ENCODE measurements around the gene UNC79. TPM values are rescaled to one million over a fixed set of nuclear protein-coding genes. Genes with fewer than 3 reads are reported as not detected.
"Not testable (repeated sequence)": the region's sequence is repeated elsewhere in the genome, so short reads cannot be mapped to it uniquely, and the experiment has no call there.

Gene UNC79
- polyA plus RNA-seq (2013, experiment 1 of 4), result 1.4 TPM
- 1.7 TPM for polyA plus RNA-seq (2013, experiment 2 of 4)
- polyA plus RNA-seq (2013, experiment 3 of 4), result 1.4 TPM
- polyA plus RNA-seq (2013, experiment 4 of 4), result 2.3 TPM

- H3K36me3 ChIP-seq (ENCODE audit: control insufficient read depth, insufficient read depth, low read length), result no peaks in the 10 kb centered on the region
- H3K4me3 ChIP-seq (ENCODE audit: insufficient read depth, low read depth, low read length), result peak within 1 kb of the TSS; percentile 57
- peaks cover 17% of the 10 kb centered on the region for H3K27me3 ChIP-seq (ENCODE audit: control insufficient read depth, insufficient read depth, low read length, poor library complexity, severe bottlenecking)
- H3K4me1 ChIP-seq (ENCODE audit: control insufficient read depth, insufficient read depth, low read length), result peaks cover 3% of the 10 kb centered on the region
- no peaks in the 10 kb centered on the region for H3K9me3 ChIP-seq (ENCODE audit: control insufficient read depth, low read length)
- 0% methylated on average over 41 to 51 of the region's 51 CpGs for WGBS, 2 experiments
- no peak within 1 kb of the TSS for H3K27ac ChIP-seq (ENCODE audit: insufficient read depth, low read depth, low read length, poor library complexity, severe bottlenecking)
These were observed at the start of gene UNC79 for GRCh38 chr14:93430315-93431035. TSS of gene UNC79 (plus strand) at chr14:93430939. CDS start at chr14:93431030, 91 bp downstream.

DNA sequence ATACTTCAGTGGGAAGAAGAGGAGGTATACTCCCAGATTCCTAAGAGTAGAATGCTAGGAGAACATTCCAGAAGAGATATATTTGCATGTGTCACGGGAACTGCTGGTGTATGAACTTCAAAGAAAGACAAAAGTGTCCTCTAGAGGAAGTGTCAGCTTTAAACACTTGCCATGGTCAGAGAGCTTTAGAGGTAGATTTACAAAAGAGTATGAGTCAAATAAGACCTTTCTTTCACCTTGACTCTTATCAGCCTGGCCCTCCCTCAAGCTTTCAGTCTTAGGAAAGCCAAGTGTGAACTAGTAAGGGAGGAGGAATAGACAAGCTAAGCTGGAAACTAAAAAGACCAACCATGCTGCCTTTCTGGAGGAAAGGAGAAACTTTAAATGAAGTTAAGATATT, 49.1 kb upstream of the UNC79 start:
- H3K4me3 ChIP-seq (ENCODE audit: insufficient read depth, low read depth, low read length), result no peak overlapping the region
- no peak overlapping the region for H3K27ac ChIP-seq (ENCODE audit: insufficient read depth, low read depth, low read length, poor library complexity, severe bottlenecking)
- H3K36me3 ChIP-seq (ENCODE audit: control insufficient read depth, insufficient read depth, low read length), result no peaks in the 10 kb centered on the region
- no peaks in the 10 kb centered on the region for H3K4me1 ChIP-seq (ENCODE audit: control insufficient read depth, insufficient read depth, low read length)
- WGBS, 2 experiments, result 84 to 92% methylated on average over 1 of the region's 1 CpG
- H3K27me3 ChIP-seq (ENCODE audit: control insufficient read depth, insufficient read depth, low read length, poor library complexity, severe bottlenecking), result no peaks in the 10 kb centered on the region
- no peaks in the 10 kb centered on the region for H3K9me3 ChIP-seq (ENCODE audit: control insufficient read depth, low read length)

DNA sequence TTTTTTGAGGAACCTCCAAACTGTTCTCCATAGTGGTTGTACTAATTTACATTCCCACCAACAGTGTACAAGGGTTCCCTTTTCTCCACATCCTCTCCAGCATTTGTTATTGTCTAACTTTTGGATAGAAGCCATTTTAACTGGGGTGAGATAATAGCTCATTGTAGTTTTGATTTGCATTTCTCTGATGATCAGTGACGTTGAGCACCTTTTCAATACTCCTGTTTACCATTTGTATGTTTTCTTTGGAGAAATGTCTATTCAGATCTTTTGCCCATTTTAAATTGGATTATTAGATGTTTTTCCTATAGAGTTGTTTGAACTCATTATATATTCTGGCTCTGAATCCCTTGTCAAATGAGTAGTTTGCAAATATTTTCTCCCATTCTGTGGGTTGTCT, 46.5 kb upstream of the UNC79 start:
- not testable (repeated sequence) for H3K27ac ChIP-seq (ENCODE audit: insufficient read depth, low read depth, low read length, poor library complexity, severe bottlenecking); H3K27me3 ChIP-seq (ENCODE audit: control insufficient read depth, insufficient read depth, low read length, poor library complexity, severe bottlenecking); H3K4me3 ChIP-seq (ENCODE audit: insufficient read depth, low read depth, low read length); H3K4me1 ChIP-seq (ENCODE audit: control insufficient read depth, insufficient read depth, low read length); H3K9me3 ChIP-seq (ENCODE audit: control insufficient read depth, low read length); H3K36me3 ChIP-seq (ENCODE audit: control insufficient read depth, insufficient read depth, low read length)
- 80 to 88% methylated on average over 1 of the region's 1 CpG for WGBS, 2 experiments

DNA sequence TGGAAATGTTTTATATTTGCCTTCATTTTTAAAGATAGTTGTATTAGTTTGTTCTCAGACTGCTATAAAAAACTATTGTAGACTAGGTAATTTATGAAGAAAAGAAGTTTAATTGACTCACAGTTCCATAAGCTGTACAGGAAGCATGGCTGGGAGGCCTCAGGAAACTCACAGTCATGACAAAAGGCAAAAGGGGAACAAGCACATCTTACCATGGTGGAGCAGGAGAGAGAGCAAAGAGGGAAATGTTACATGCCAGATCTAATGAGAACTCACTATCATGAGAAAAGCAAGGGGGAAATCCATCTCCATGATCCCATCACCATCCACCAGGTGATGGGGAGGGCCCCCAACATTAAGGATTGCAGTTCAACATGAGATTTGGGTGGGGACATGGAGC, 35.5 kb upstream of the UNC79 start:
- Histone ChIP-seq H3K4me3 (ENCODE audit: insufficient read depth, low read depth, low read length) (no peak overlapping the region), H3K9me3 (ENCODE audit: control insufficient read depth, low read length) (no peaks in the 10 kb centered on the region), H3K27me3 (ENCODE audit: control insufficient read depth, insufficient read depth, low read length, poor library complexity, severe bottlenecking) (no peaks in the 10 kb centered on the region), H3K36me3 (ENCODE audit: control insufficient read depth, insufficient read depth, low read length) (no peaks in the 10 kb centered on the region), H3K27ac (ENCODE audit: insufficient read depth, low read depth, low read length, poor library complexity, severe bottlenecking) (no peak overlapping the region), H3K4me1 (ENCODE audit: control insufficient read depth, insufficient read depth, low read length) (no peaks in the 10 kb centered on the region)

DNA sequence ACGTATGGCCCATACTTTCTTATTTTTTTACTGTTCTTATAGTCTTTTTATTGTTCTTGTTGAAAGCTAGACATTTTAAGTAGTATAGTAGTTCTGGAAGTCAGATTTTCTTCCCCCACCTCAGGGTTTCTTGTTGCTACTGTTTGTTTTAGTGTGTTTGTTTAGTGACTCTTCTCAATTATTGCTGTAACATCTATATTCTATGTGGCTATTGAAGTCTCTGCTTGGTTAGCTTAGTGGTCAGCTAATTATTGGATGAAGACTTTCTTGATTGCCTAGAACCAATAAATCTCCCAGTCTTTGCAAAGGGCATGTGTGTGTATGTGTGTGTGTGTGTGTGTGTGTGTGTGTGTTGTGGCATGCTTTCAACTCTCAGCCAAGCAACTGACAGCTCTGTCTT, 34.3 kb upstream of the UNC79 start:
- no peak overlapping the region for H3K4me3 ChIP-seq (ENCODE audit: insufficient read depth, low read depth, low read length)
- no peaks in the 10 kb centered on the region for H3K27me3 ChIP-seq (ENCODE audit: control insufficient read depth, insufficient read depth, low read length, poor library complexity, severe bottlenecking)
- WGBS, 2 experiments, result no CpG with 5 or more reads among the region's 1 CpG
- no peaks in the 10 kb centered on the region for H3K36me3 ChIP-seq (ENCODE audit: control insufficient read depth, insufficient read depth, low read length)
- H3K27ac ChIP-seq (ENCODE audit: insufficient read depth, low read depth, low read length, poor library complexity, severe bottlenecking), result no peak overlapping the region
- H3K9me3 ChIP-seq (ENCODE audit: control insufficient read depth, low read length), result no peaks in the 10 kb centered on the region
- H3K4me1 ChIP-seq (ENCODE audit: control insufficient read depth, insufficient read depth, low read length), result no peaks in the 10 kb centered on the region

DNA sequence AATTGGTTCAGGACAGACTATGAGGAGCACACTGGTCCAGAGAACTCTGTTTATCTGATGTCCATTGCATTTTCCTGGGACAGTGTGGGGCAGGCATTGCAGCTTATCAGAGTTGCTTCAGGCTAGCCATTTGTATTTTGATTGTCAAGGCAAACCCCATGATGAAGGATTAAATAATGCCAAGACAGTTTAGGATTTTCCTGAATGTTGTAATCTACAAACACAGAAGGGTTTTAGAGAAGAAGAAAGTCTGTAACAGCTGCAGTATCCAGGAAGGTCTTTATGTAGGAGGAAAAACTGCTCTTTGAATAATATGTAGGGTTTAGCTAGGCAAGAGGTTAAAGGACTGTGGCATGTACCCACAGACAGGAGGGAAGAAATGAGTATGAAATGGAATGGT, 32.2 kb upstream of the UNC79 start:
- no peak overlapping the region for H3K4me3 ChIP-seq (ENCODE audit: insufficient read depth, low read depth, low read length)
- no peak overlapping the region for H3K27ac ChIP-seq (ENCODE audit: insufficient read depth, low read depth, low read length, poor library complexity, severe bottlenecking)
- no peaks in the 10 kb centered on the region for H3K36me3 ChIP-seq (ENCODE audit: control insufficient read depth, insufficient read depth, low read length)
- no peaks in the 10 kb centered on the region for H3K27me3 ChIP-seq (ENCODE audit: control insufficient read depth, insufficient read depth, low read length, poor library complexity, severe bottlenecking)
- H3K9me3 ChIP-seq (ENCODE audit: control insufficient read depth, low read length), result no peaks in the 10 kb centered on the region
- no peaks in the 10 kb centered on the region for H3K4me1 ChIP-seq (ENCODE audit: control insufficient read depth, insufficient read depth, low read length)

DNA sequence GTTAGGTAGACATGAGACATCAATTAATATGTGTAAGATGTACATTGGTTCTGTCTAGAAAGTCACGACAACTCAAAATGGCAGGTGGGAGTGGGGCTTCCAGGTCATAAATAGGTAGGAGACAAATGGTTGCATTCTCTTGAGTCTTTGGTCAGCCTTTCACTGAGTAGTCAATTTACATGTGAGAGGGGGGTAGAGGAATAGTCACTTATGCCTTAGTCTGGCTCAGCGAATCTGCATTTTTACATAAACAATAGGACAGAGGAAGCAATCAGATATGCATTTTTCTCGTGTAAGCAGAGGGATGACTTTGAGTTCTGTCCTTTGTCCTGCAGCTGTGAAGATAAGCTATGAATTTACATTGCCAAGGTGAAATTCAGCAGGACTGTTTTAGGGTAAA, 27.8 kb upstream of the UNC79 start:
- Histone ChIP-seq H3K27ac (ENCODE audit: insufficient read depth, low read depth, low read length, poor library complexity, severe bottlenecking) (no peak overlapping the region), H3K27me3 (ENCODE audit: control insufficient read depth, insufficient read depth, low read length, poor library complexity, severe bottlenecking) (no peaks in the 10 kb centered on the region), H3K9me3 (ENCODE audit: control insufficient read depth, low read length) (no peaks in the 10 kb centered on the region), H3K36me3 (ENCODE audit: control insufficient read depth, insufficient read depth, low read length) (no peaks in the 10 kb centered on the region), H3K4me1 (ENCODE audit: control insufficient read depth, insufficient read depth, low read length) (no peaks in the 10 kb centered on the region), H3K4me3 (ENCODE audit: insufficient read depth, low read depth, low read length) (no peak overlapping the region)
- 55 to 61% methylated on average over 3 of the region's 3 CpGs for WGBS, 2 experiments

- no peaks in the 10 kb centered on the region for H3K27me3 ChIP-seq (ENCODE audit: control insufficient read depth, insufficient read depth, low read length, poor library complexity, severe bottlenecking)
- no peaks in the 10 kb centered on the region for H3K4me1 ChIP-seq (ENCODE audit: control insufficient read depth, insufficient read depth, low read length)
- 79 to 89% methylated on average over 2 of the region's 2 CpGs for WGBS, 2 experiments
These were observed 20.7 kb upstream of the UNC79 start for GRCh38 chr14:93410021-93410420.

GRCh38 chr14:93410893-93411292, 19.8 kb upstream of the UNC79 start:
- H3K4me1 ChIP-seq (ENCODE audit: control insufficient read depth, insufficient read depth, low read length), result no peaks in the 10 kb centered on the region
- WGBS, 2 experiments, result 92 to 96% methylated on average over 3 of the region's 3 CpGs
- no peaks in the 10 kb centered on the region for H3K36me3 ChIP-seq (ENCODE audit: control insufficient read depth, insufficient read depth, low read length)
- no peaks in the 10 kb centered on the region for H3K9me3 ChIP-seq (ENCODE audit: control insufficient read depth, low read length)
- no peak overlapping the region for H3K27ac ChIP-seq (ENCODE audit: insufficient read depth, low read depth, low read length, poor library complexity, severe bottlenecking)
- H3K4me3 ChIP-seq (ENCODE audit: insufficient read depth, low read depth, low read length), result no peak overlapping the region
- H3K27me3 ChIP-seq (ENCODE audit: control insufficient read depth, insufficient read depth, low read length, poor library complexity, severe bottlenecking), result no peaks in the 10 kb centered on the region

More at GRCh38 chr14:93410021-93410420, 20.7 kb upstream of the UNC79 start:
- Histone ChIP-seq H3K4me3 (ENCODE audit: insufficient read depth, low read depth, low read length) (no peak overlapping the region), H3K27ac (ENCODE audit: insufficient read depth, low read depth, low read length, poor library complexity, severe bottlenecking) (no peak overlapping the region), H3K9me3 (ENCODE audit: control insufficient read depth, low read length) (no peaks in the 10 kb centered on the region), H3K36me3 (ENCODE audit: control insufficient read depth, insufficient read depth, low read length) (no peaks in the 10 kb centered on the region)

DNA sequence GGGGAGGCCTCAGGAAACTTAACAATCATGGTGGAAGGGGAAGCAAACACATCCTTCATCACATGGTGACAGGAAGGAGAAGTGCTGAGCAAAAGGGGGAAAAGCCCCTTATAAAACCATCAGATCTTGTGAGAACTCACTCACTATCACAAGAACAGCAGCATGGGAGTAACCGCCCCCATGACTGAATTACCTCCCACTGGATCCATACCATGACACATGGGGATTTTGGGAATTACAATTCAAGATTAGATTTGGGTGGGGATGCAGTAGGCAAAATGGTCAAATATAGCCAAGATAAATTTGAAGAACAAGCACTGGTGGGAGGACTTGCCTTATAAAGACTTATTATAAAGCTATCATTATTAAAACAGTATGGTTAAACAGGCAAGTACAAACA, 5.6 kb upstream of the UNC79 start:
- not testable (repeated sequence) for H3K27ac ChIP-seq (ENCODE audit: insufficient read depth, low read depth, low read length, poor library complexity, severe bottlenecking); H3K4me1 ChIP-seq (ENCODE audit: control insufficient read depth, insufficient read depth, low read length); H3K36me3 ChIP-seq (ENCODE audit: control insufficient read depth, insufficient read depth, low read length); H3K9me3 ChIP-seq (ENCODE audit: control insufficient read depth, low read length); H3K4me3 ChIP-seq (ENCODE audit: insufficient read depth, low read depth, low read length)
- H3K27me3 ChIP-seq (ENCODE audit: control insufficient read depth, insufficient read depth, low read length, poor library complexity, severe bottlenecking), result peaks cover 16% of the 10 kb centered on the region
- 100% methylated on average over 1 of the region's 1 CpG; no CpG with 5 or more reads in 1 of the 2 experiments for WGBS, 2 experiments

DNA sequence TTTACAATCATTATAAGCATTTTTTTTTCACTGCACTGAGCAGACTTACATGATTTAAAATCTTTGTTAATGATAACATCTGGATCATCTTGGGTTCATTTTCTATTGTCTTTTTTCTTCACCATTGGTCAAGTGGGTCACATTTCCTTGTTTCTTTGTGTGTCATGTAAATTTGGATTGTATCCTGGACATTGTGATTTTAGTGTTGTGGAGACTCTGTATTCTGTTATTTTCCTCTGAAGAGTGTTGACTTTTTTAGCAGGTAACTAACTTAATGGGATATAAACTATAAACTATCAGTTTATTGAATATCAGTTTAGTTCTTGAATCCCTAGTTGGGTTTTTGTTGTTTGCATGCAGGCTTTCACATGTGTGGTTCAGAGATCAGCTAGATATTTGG, 4.0 kb upstream of the UNC79 start:
- H3K27me3 ChIP-seq (ENCODE audit: control insufficient read depth, insufficient read depth, low read length, poor library complexity, severe bottlenecking), result peaks cover 17% of the 10 kb centered on the region
- H3K4me1 ChIP-seq (ENCODE audit: control insufficient read depth, insufficient read depth, low read length), result peaks cover 3% of the 10 kb centered on the region
- H3K4me3 ChIP-seq (ENCODE audit: insufficient read depth, low read depth, low read length), result no peak overlapping the region
- no peaks in the 10 kb centered on the region for H3K9me3 ChIP-seq (ENCODE audit: control insufficient read depth, low read length)
- no peaks in the 10 kb centered on the region for H3K36me3 ChIP-seq (ENCODE audit: control insufficient read depth, insufficient read depth, low read length)
- no peak overlapping the region for H3K27ac ChIP-seq (ENCODE audit: insufficient read depth, low read depth, low read length, poor library complexity, severe bottlenecking)

Measured in ectodermal cell (in vitro differentiated cells).